NCI-H2171 (cell line): Measurements from ENCODE around the gene ASXL1.
"Not testable (repeated sequence)": the region's sequence is repeated elsewhere in the genome, so short reads cannot be mapped to it uniquely, and the experiment has no call there.

Source experiments
- DNase-seq: peaks from one replicate; lab custom pipeline; 2025; lab: John Stamatoyannopoulos, UW

ASXL1 gene

DNA sequence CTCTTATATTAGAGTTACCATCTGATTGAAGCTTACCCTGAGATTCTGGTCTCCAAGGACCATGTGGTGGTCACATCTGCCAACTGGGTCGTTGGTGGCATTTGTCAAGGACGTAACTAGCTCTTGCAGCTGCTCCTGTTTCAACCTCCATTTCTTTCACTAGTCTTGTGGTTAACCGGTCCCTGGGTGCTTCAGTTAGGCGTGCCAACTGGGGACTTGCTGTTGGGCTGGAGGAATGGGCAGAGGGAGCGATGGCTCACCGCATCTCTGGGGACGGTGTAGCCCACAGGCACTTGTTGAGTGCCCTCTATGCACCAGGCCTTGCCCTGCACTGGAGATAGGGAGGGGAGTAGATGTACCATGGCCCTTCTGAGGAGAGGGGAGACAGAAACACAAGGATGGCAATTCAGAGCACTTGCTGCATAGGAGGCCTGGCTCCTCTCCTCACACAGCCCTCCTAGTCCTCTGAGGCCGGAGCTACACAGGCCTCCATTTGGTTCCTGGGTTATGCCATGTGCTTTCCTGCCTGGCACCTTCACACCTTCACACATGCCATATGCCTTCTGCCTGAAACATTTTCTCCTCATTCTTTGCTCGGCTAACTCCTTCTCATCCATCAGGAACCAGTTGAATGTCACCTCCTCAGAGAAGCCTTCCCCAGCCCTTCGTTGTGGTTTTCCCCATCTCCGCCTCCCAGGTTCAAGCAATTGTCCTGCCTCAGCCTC, 20.0 kb upstream of the ASXL1 start:
- DNase-seq = no peak

DNA sequence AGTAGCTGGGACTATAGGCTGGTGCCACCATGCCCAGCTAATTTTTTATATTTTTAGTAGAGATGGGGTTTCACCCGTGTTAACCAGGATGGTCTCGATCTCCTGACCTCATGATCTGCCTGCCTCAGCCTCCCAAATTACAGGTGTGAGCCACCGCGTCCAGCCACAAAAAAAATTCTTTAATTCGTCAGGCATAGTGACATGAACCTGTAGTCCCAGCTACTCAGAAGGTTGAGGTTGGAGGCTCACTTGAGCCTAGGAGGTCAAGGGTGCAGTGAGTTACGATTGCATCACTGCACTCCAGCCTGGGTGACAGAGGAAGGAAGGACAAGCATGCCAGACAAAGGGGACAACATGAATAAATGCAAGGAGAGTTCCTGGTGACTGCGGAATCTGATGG, 19.5 kb upstream of the ASXL1 start:
- DNase-seq = no peak

DNA sequence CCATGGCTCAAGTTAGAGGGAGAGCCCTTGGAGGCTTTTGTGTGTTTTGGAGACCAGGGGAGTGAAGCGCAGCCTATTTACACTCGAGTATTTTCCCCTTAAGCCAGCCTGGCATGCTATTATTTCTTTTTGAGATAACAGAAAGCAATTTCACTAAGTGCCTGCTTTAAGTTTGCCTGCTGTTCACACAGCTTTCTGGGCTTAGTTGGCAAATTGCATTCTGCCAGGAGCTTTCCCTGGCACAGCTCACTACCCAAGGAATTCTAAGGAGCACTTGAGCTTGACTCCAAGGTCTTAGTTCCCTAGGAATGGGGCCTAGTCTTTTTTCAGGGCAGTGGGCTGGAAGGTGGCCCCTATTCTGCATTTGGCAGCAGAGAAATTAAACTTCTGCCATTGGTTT, 19.0 kb upstream of the ASXL1 start:
- no peak for DNase-seq

DNA sequence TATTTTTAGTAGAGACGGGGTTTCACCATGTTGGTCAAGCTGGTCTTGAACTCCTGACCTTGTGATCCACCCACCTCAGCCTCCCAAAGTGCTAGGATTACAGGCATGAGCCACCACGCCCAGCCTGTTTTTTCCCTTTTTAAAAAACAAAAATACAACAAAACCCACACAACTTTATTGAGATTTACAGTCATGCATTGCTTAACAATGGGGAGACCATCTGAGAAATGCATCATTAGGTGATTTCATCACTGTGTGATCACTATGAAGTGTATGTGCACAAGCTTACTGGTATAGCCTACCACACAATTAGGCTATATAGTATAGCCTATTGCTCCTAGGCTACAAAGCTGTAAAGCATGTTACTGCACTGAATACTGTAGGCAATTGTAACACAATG, 17.1 kb upstream of the ASXL1 start:
- DNase-seq = not testable (repeated sequence)

DNA sequence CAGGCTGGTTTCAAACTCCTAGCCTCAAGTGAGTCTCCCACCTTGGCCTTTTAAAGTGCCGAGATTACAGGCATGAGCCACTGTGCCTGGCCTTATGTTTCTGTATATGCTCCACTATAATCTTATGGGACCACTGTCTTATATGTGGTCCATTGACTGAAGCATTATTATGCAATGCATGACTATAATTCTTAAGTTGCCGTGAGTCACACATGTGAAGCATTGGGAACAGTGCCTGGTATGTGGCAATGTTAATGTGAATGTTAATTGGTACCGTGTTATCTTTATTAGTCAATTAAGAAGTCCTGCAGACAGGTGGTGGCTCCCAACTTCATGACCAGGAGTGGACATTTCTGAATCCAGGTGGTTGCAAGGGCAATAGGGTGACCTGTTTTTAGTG, 14.7 kb upstream of the ASXL1 start:
- DNase-seq = no peak

DNA sequence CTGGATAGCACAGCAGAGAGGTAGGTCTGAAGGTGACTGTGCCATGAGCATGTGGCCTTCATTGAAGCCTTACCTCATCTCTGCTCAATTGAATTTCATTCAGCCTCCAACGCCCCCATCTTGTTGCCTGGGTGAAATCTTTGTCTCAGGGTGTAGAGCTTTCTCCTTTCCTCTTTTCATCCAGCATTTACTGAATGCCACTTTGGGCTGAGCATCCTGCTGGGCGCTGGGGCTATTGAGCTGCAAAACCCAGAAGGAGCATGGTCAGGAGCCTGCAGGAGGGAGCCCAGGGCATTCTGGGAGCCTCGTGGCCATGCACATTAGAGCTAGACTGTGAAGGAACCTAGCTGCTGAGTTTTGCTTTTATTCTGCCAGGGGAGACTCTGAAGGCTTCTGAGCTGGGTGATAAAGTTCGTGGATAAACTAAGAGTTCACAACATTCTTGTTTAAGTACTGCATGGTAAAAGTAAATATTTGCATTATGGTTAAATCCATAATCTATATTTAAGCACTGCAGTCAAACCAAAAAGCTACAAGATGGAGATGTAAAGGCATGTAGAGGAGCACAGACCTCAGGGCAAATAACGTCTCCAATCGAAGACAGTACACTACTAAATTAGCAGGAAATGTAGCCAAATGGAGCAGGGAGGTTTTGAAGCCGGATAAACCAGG, 13.2 kb upstream of the ASXL1 start:
- DNase-seq = no peak

DNA sequence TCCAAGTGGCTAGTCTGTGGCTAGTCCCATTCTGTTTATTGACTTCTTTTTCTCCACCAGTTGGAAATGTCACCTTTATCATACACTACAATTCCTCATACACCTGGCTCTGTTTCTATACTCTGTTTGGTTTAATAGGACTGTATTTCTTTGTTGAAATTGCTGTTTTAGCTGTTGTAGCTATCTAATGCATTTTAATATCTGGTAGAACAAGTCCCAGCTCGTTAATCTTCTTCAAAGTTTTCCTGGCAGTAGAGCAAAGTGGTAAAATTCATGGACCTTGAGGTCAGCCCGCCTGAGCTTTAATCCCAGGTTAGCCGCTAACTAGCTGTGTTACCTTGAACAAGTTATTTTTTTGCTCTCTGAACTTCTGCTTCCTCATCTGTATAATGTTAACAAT, 9.9 kb upstream of the ASXL1 start:
- DNase-seq = no peak

DNA sequence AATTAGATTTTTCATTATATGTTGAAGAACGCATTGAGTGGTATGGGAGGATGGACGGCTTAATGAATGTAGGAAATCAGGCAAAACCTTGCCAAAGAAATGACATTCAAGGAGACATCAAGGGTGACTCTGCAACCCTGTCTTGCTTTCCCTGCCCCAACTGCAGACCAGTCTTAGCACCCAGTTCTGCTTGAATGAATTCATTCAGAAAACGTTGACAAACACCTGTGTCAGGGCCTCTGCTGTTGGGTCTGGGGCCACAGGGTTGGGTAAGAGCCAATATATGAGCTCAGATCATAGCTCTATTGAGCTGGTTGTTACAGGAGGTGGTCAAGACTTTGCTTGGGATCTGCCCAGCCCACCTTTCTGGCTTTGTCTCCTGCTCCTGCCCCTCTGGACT, 7.7 kb upstream of the ASXL1 start:
- DNase-seq = no peak

DNA sequence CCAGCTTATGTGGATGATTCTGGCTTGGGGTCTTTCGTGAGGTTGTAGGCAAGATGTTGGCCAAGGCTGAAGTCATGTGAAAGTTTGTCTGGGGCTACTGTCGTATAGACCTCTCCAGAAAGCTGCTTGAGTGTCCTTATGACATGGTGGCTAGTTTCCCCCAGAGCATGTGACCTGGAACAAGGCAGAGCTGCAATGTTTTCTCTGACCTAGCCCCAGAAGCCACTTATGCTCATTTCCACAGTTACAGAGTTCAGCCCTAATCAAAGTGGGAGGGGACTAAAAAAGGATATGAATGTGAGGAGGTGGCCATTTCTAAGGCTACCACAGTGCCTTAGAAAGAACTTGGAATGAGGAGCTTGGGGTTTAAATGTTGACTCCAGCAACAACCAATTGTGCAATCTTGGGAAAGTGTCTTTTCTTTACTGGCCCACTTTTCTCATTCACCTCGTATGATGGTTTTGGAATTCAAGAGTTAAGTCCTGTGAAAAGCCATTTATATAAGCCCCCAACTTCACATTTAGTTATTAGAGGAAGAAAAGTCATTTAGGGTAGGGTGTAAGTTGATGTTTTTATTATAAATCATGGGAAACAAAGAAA, 5.9 kb upstream of the ASXL1 start:
- DNase-seq = no peak

DNA sequence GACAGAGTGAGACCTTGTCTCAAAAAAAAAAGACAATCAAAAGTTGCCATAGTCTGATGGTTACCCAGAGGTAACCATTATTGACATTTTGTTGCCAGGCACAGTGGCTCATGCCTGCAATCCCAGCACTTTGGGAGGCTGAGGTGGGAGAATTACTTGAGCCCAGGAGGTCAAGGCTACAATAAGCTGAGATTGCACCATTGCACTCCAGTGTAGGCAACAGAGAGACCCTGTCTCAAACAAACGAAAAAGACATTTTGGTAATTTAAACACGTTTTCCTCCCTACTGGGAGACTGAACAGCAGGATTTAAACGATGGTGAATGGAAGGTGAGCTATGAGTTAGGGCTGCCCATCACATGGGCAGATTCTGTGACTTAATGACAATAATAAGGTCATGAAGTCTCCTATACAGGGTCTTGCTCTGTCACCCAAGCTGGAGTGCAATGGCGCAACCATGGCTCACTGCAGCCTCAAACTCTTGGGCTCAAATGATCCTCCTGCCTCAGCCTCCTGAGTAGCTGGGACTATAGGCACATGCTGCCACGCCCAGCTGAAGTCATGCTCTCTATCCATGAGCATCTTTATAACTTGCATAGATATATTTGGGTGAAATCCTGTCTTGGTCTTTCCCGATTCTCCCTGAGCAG, 4.2 kb upstream of the ASXL1 start:
- DNase-seq = no peak

DNA sequence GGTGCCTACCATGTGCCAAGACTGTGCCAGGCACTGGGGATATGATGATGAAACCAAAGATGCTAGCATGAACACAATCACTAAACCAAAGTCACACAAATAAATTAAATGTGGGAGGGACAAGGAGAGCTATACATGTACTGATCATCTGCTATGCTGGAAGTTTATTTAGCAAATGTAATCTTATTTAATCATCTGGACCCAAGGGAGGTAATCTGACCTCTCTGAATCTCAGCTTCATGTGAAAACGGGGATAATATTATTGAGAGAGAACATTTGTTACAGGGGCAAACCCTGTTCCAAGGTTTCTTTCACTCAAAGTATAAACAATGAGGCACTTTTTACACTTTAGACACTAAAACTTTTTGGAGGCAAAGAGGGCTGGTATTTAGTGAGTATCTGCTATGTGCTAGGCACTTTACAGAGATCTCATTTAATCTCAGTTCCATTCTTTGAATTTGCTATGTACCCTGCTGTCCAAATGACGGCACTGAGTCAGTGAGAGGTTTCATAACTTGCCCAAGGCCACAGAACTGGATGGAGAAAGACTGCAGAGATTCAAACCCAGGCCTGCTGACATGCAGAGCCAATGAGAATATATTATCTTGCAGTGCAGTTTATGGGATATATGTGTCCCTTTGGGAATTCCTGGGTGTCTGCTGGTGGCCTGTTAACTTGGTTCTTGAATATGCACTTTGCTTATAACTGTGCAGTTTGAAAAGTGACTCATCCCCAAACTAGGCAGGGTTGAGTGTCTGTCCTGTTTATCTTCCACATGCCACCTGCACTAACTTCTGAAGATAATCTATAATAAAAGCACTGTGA, 3.3 kb upstream of the ASXL1 start:
- no peak for DNase-seq

DNA sequence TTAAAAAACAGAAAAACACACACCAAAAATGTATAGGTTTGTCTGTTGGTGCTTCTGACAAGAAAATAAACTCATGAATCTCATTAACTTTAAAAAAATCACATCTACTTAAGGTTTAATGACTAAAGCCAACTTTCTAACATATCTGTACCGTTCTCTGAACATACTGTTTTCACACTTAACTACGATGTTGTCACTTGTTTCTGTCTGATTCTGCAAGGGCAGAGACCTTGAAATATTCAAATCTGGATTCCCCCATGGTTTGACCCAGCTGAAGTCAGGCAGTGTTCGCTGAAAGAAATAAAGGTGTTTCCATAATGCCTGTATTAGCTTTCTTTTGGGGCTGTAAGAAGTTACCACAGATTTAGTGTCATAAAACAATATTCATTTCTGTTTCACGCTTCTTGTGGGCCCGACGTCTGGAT, 2.7 kb upstream of the ASXL1 start:
- no peak for DNase-seq

DNA sequence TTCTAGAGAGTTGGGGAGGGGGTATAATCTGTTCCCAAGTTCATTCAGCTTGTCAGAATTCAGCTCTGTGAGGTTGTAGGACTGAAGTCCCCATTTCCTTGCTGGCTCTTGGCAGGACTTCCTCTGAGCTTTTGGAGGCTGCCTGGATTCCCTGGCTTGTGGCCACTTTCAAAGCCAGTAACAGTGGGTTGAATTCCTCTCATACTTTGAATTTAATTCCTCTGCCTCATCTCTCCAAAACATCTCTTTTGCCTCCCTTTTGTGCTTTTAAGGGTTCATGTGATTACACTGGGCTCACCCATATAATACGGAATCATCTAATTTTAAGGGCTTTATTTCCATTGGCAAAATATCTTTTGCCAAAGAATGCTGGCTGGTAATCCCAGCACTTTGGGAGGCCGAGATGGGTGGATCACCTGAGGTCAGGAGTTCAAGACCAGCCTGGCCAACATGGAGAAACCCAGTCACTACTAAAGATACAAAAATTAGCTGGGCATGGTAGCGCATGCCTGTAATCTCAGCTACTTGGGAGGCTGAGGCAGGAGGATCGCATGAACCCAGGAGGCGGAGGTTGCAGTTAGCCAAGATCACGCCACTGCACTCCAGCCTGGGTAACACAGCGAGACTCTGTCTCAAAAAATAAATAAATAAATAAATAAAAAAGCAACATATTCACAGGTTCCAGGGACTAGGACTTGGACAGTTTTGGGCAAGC, 2.1 kb upstream of the ASXL1 start:
- not testable (repeated sequence) for DNase-seq

DNA sequence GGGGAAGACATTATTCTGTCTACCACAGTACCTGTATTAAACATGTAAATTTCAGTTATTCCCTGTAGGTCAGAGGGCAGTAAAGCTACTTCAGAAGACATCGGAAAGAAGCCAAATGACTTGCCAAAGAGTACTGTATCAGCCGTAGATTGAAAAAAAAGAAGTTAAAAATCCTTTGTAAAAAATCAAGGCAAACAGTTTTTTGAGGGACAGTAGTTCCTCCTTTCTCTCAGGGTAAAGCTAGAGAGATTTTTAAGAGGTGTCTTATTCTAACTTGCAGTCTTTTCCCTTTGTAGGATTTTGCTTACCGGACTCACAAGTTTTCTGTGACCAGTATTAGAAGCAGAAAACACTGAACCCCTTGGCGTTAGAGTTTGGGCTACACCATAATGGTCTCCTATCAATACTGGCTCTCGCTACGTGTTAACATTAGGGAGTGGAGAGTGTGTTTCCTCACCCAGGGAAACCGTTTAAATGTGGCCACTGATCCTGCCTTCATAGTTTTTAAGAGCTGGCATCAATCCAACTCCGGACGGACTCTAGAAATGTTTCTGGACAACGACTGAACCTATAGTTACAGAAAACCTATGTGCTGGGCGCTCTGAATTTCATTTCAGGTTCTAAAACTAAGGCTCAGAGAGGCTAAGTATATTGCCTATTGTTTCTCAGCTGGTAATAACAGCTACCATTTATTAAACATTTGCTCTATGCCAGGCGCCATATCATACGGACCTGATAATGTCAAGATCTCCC, 1.3 kb upstream of the ASXL1 start:
- DNase-seq = no peak

DNA sequence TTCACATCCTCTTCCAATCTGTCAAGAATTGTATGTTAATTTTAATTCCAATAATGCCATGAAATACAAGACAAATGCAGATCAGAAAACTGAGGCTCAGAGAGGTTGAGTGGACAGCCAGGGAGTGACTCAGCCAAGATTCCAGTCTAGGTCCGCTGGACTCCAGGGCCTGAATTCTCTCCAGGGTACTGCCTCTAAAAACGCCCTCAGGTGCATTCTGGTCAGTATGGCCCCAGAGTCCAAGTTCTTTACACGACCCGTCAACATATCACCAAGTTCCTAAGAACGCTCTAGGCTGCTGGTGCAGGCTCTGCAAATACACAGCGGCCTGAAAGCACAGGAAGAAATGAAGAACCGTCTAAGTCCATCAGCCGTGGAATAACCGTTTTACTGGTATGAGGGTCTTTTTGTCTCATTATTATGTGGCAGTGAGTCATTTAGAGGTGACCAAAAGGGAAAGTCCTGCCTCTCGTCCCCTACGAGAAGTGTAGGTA, 709 bp upstream of the ASXL1 start:
- DNase-seq = no peak

DNA sequence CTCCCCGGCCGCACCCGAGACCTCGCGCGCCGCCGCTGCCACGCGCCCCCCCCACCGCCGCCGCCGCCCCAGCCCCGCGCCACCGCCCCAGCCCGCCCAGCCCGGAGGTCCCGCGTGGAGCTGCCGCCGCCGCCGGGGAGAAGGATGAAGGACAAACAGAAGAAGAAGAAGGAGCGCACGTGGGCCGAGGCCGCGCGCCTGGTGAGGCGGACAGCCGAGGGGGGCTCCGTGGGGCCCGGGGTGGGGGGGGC, 426 bp downstream of the ASXL1 start:
- no peak for DNase-seq

DNA sequence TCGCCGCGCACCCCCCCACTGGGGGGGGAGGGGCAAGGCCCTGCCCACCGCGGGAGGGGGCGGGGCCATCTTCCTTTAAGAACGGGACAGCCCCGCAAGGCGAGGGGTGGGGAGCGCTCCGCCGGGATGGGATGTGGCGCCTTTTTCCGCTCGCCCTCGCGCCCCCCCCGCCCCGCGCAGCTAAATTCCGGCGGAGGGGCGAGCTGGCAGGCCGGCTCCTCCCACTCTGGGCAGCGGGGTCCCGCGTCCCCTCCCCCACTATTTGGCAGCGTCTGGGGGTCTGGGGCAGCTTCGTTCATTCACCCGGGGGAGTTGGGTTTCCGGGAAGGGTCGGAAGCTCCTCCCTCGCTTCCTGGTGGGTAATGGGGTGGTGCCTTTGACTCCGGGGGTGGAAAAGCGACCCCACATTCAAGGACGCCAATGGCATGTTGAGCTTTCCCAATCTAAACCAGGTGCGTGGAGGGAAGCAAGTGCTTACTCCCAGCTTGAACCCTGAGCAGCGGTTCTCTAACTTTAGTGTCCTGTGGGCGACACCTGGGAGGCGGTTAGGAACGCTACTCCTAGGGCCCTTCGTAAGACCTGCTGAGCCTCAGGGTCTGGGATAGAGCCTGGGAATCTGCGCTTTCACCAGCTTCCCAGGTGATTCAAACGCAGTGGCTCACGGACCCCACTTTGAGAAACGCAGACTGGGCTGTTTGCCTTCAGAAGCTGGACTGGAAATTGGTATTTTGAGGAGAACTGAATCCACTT, 927 bp downstream of the ASXL1 start:
- DNase-seq = peak; percentile 91

DNA sequence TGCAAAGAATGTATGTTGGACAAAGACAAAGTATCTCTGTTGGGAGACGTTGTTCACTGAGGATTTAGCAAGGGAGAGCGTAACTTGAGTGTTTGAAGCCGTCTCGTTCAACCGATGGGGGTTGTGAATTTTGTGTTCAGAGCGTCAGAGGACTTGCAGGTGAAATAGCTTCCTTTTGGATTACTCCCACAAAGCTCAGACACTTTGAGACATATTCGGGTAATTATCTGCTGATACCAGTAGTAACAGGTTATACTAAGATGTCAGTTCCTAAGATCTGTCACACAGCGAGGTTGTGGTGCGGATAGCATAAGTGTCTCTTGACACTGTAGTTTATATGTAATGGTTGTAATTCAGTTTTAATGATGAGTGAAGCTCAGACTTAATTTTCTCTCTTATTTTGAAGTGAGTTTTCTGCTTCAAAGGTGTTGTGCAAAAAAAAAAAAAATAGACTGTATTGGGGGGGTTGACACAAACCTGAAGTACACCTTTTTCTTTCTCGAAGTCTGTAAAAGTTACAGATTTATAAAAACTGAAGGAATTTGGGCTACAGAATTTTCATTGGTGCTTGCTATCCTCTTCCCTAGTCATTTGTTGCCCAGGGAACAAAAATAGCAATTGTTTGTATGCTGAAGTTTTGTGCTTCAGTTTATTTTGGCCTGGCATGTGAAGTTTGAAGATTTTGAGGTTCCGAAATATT, 1.7 kb downstream of the ASXL1 start:
- DNase-seq = no peak

DNA sequence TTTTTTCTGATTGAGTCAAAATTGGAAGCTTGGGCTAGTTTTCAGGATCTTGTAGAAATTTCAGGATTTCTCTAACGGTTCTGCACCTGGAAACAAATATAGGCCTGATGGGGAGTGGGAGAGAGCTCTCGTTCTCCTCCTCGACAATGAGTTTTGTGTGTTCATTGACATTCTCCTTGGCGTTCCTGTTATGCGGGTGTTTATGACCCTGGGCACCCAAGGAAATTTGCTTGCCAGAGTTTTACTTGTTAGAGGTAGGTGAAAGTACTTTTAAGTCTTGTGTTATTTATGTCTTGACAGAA, 2.2 kb downstream of the ASXL1 start:
- no peak for DNase-seq

DNA sequence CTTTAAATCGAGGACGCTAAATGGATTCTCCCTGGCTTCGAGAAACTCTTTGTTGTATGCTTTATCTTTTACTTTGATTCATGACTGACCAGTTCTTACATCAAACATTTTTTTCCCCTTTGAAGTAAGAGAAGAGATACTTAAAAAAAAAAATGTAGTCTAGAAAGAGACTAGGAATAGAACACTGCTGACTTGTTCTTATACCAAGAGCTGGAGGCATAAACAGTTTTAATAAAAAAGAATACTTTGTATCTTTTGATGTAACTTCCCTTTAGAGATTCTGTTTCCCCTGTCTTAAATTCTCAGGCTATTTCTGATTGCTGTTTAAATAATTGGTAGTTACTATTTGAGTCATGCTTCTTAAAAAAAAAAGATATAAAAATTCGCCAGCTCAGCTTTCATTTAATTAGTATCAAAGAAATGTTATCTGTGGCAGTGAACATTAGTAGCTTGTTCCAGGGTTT, 4.8 kb downstream of the ASXL1 start:
- no peak for DNase-seq
